ENCODE data around the gene ACCS. TPM values are rescaled to one million over a fixed set of nuclear protein-coding genes. Genes with fewer than 3 reads are reported as not detected.

Gene ACCS
- total RNA-seq, 1 donor from 2014 or later, result 14.2 TPM

DNA sequence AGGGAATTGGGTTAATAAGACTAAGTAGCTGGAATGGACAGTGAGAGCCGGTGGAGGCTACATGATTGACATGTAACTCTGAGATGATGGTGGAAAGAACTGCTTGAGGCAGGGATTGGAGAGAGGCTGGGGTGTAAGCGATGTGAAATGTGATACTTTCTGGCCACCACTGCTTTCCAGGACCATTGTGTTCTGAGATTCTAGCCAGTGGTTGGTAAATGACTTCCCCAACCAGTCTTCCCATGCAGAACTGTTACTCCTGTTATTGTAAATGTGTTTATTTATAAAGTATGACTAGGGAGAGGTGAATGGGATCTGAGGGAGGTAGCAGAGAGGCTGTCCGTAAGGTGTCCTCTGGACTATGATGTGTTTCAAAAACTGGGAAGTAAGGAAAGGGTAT, 47.5 kb downstream of the ACCS start:
- TF ChIP-seq, protein P1, sequence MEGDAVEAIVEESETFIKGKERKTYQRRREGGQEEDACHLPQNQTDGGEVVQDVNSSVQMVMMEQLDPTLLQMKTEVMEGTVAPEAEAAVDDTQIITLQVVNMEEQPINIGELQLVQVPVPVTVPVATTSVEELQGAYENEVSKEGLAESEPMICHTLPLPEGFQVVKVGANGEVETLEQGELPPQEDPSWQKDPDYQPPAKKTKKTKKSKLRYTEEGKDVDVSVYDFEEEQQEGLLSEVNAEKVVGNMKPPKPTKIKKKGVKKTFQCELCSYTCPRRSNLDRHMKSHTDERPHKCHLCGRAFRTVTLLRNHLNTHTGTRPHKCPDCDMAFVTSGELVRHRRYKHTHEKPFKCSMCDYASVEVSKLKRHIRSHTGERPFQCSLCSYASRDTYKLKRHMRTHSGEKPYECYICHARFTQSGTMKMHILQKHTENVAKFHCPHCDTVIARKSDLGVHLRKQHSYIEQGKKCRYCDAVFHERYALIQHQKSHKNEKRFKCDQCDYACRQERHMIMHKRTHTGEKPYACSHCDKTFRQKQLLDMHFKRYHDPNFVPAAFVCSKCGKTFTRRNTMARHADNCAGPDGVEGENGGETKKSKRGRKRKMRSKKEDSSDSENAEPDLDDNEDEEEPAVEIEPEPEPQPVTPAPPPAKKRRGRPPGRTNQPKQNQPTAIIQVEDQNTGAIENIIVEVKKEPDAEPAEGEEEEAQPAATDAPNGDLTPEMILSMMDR (conservative IDR thresholded peaks at IDR 0.05), result no peak
- Mint-ChIP-seq H3K27me3 (no peaks in the 10 kb centered on the region), H3K27ac (no peak overlapping the region), H3K4me1 (ENCODE audit: unreplicated experiment) (peaks cover 16% of the 10 kb centered on the region), H3K9me3 (no peaks in the 10 kb centered on the region), H3K4me3 (no peak overlapping the region), H3K36me3 (peaks cover 31% of the 10 kb centered on the region)
- DNase-seq (ENCODE audit: extremely low spot score, unreplicated experiment), result no peak

DNA sequence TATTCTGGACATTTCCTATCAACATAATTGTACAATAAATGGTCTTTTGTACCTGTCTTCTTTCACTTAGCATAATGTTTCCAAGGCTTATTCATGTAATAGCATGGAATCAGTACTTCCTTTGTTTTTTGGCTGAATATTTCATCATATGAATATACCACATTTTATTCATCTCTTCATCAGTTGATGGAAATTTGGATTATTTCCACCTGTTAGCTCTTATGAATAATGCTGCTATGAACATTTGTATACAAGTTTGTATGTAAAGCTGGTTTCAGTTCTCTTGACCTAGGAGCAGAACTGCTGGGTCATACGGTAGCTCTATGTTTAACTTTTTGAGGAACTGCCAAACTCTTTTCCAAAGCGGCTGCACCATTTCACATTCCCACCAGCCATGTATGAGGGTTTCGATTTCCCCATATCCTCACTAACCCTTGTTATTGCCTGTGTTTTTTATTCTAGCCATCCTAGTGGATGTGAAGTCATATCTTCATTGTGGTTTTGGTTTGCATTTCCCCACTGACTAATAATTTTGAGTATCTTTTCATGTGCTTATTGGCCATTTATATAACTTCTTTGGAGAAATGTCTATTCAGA, 50.3 kb downstream of the ACCS start:
- Mint-ChIP-seq H3K4me1 (ENCODE audit: unreplicated experiment) (peaks cover 11% of the 10 kb centered on the region), H3K27me3 (no peaks in the 10 kb centered on the region), H3K9me3 (no peaks in the 10 kb centered on the region), H3K4me3 (no peak overlapping the region), H3K27ac (no peak overlapping the region), H3K36me3 (peaks cover 27% of the 10 kb centered on the region)
- DNase-seq (ENCODE audit: extremely low spot score, unreplicated experiment), result no peak
- TF ChIP-seq, protein P1 (conservative IDR thresholded peaks at IDR 0.05), result no peak

DNA sequence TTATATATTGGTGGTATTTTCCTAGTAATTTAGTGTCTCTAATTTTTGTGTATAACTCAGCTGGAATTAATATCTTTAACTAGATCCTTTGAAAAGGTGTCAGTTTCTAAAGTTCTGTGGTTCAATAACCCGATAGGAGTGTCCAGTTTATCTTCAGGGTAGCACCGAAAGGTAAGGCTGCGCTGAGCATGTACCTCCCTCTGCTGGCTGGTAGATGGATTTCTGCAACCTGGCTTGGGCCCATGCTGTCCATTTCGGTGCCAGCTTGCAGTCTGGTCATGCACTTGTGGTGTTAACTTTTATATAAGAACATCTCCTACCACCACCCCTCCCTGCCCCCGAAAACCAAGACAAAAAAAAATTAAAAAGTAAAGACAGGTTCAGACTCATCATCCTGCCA, 54.1 kb downstream of the ACCS start:
- TF ChIP-seq, protein P1 (conservative IDR thresholded peaks at IDR 0.05), result peak; percentile 48
- Mint-ChIP-seq H3K36me3 (peaks cover 24% of the 10 kb centered on the region), H3K4me1 (ENCODE audit: unreplicated experiment) (no peaks in the 10 kb centered on the region), H3K4me3 (no peak overlapping the region), H3K27me3 (no peaks in the 10 kb centered on the region), H3K9me3 (no peaks in the 10 kb centered on the region), H3K27ac (no peak overlapping the region)
- DNase-seq (ENCODE audit: extremely low spot score, unreplicated experiment), result no peak

DNA sequence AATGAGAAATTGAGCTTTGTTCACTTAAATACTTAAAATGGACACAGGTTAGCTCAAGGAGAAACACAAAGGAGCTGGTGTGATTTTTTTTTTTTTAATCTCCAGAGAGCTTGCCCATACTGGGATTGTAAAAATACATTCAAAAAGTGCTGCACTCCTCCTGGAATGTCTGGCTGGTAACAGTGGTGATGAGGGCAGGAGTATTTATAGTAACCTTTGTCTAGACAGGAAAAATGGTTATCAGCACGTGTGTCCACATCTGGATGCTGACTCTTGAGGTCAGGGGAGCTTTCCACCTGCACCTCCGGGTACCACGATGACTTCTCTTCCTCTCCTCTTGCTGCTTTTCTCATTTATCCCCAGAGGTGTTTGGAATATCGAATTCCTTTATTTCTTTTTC, 59.5 kb downstream of the ACCS start:
- H3K27me3 Mint-ChIP-seq, result no peaks in the 10 kb centered on the region
- TF ChIP-seq, protein P1 (conservative IDR thresholded peaks at IDR 0.05), result no peak
- peaks cover 34% of the 10 kb centered on the region for H3K36me3 Mint-ChIP-seq
- H3K27ac Mint-ChIP-seq, result no peak overlapping the region
- DNase-seq (ENCODE audit: extremely low spot score, unreplicated experiment), result no peak
- H3K4me1 Mint-ChIP-seq (ENCODE audit: unreplicated experiment), result no peaks in the 10 kb centered on the region
- no peaks in the 10 kb centered on the region for H3K9me3 Mint-ChIP-seq
- H3K4me3 Mint-ChIP-seq, result no peak overlapping the region

DNA sequence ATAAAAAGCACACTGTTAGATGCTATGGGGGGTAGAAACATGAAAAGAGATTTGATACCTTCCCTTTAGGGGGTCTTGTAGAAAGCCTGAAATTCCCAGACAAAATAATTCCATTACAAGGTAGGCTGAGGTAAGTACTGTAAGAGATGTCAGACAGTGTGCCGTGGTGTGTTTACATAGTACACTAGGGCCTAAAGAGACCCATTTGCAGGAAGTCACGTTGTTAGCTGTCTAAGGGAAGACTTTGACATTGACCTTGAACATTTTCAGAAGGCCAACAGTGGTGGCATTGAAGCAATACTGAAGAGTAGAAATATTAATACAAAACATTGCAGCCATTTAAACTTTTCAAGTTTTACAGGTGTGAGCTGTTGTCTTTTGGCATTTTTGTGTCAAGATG, 60.2 kb downstream of the ACCS start:
- TF ChIP-seq, protein P1 (conservative IDR thresholded peaks at IDR 0.05), result no peak
- Mint-ChIP-seq H3K9me3 (no peaks in the 10 kb centered on the region), H3K4me3 (no peak overlapping the region), H3K27me3 (no peaks in the 10 kb centered on the region), H3K27ac (no peak overlapping the region), H3K4me1 (ENCODE audit: unreplicated experiment) (no peaks in the 10 kb centered on the region), H3K36me3 (peaks cover 37% of the 10 kb centered on the region)
- DNase-seq (ENCODE audit: extremely low spot score, unreplicated experiment), result no peak

DNA sequence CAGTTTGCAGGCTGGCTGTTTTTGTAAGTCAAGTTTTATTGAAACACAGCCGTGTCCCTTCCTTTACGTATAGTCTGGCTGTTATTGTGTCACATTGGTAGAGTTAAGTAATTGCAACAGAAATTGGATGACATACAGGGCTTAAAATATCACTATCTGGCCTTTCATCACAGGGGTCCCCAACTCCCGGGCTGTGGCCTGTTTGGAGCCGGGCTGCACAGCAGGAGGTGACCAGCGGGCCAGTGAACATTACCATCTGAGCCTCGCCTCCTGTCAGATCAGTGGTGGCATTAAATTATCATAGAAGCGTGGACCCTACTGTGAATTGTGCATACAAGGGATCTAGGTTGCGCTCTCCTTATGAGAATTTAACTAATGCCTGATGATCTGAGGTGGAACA, 61.1 kb downstream of the ACCS start:
- Mint-ChIP-seq H3K4me3 (no peak overlapping the region), H3K36me3 (peaks cover 30% of the 10 kb centered on the region), H3K4me1 (ENCODE audit: unreplicated experiment) (no peaks in the 10 kb centered on the region), H3K9me3 (no peaks in the 10 kb centered on the region), H3K27me3 (no peaks in the 10 kb centered on the region), H3K27ac (no peak overlapping the region)
- TF ChIP-seq, protein P1 (conservative IDR thresholded peaks at IDR 0.05), result no peak
- DNase-seq (ENCODE audit: extremely low spot score, unreplicated experiment), result no peak
